ENCODE data around the gene PKD2. TPM values are rescaled to one million over a fixed set of nuclear protein-coding genes. Genes with fewer than 3 reads are reported as not detected.

The PKD2 gene
- polyA plus RNA-seq, 1 of the 3 experiments (the other 2 are of a cell fraction): 44.6 TPM

DNA sequence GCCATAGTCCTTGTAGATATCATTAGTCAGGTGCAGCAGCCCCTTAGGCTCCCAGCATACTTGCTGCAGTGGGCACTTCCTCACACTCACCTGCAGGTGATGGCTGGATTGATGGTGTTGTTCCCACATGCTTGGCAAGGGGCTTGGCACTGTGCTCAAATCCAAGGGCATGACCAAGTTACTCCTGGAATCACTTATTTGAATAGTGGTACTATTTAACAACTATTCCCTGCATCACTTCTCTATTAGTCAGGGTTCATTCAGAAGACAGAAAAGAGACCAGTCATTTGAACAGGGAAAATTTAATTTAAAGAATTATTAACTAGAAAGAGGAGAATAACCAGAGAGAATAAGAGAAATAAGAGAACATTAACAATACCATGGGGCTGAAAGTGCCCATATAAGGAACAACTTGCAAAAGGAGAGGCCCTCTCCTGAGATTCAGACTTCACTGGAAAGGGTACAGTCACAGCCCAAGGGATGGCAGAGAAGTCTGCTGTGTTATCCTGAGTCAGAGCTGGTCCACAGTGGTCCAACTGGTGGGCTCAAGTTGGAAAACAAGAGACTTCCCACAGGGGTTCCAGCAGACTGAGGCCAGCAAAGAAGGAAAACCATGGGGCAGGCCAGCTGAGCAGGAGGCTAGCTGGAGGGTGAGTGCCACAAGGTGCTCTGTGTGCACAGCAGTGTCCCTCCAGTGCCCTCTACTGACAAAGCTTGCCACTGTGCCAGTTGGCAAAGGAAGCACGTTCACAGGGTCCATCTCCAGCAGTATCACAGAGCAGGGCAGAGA lies 22.1 kb upstream of the PKD2 start:
- TF ChIP-seq RAD21 (IDR thresholded peaks at IDR 0.05; ENCODE audit: low read length) (peak; percentile 81), SMC3 (IDR thresholded peaks at IDR 0.05; ENCODE audit: low read depth, low read length) (peak; percentile 65), FOXM1 (IDR thresholded peaks at IDR 0.05; ENCODE audit: low read depth) (no peak)
- TF ChIP-seq, protein P1, sequence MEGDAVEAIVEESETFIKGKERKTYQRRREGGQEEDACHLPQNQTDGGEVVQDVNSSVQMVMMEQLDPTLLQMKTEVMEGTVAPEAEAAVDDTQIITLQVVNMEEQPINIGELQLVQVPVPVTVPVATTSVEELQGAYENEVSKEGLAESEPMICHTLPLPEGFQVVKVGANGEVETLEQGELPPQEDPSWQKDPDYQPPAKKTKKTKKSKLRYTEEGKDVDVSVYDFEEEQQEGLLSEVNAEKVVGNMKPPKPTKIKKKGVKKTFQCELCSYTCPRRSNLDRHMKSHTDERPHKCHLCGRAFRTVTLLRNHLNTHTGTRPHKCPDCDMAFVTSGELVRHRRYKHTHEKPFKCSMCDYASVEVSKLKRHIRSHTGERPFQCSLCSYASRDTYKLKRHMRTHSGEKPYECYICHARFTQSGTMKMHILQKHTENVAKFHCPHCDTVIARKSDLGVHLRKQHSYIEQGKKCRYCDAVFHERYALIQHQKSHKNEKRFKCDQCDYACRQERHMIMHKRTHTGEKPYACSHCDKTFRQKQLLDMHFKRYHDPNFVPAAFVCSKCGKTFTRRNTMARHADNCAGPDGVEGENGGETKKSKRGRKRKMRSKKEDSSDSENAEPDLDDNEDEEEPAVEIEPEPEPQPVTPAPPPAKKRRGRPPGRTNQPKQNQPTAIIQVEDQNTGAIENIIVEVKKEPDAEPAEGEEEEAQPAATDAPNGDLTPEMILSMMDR (IDR thresholded peaks at IDR 0.05): peak; percentile 64
- Histone ChIP-seq H3F3A (replicated peaks; ENCODE audit: insufficient read depth) (no peaks in the 10 kb centered on the region), H3K9me3 (no peaks in the 10 kb centered on the region), H3K27me3 (ENCODE audit: insufficient read depth) (no peaks in the 10 kb centered on the region), H3K4me2 (no peak overlapping the region), H3K36me3 (replicated peaks in 1 of 2; ENCODE audit: control insufficient read depth in 1 of 2, insufficient read depth in 2 of 2, low read length in 1 of 2) (no peaks in the 10 kb centered on the region), H3K4me1 (ENCODE audit: control insufficient read depth in 1 of 2, insufficient read depth in 2 of 2, low read depth in 1 of 2, low read length in 1 of 2) (no peaks in the 10 kb centered on the region), H3K27ac (ENCODE audit: low read depth in 2 of 2, low read length in 1 of 2) (no peak overlapping the region), H3K4me3 (ENCODE audit: low read depth in 2 of 2, low read length in 1 of 2) (no peak overlapping the region), H3K9me2 (no peaks in the 10 kb centered on the region), H4K20me1 (ENCODE audit: insufficient read depth) (no peaks in the 10 kb centered on the region), H3K9ac (no peak overlapping the region), H3K79me2 (ENCODE audit: insufficient read depth) (no peaks in the 10 kb centered on the region), H2AFZ (ENCODE audit: low read depth) (no peak overlapping the region)
- DNase-seq: peak; percentile 67
- ChIA-PET CTCF (interaction anchor here (0.6 to 4.3 kb wide), 33 partner anchors 10 to 974 kb away, joined by 3 to 73 read pairs (median 4); partner anchors contain the start of gene SPP1), POLR2A (no interaction called here)
- 13% methylated on average over 1 of the region's 1 CpG for WGBS (ENCODE audit: low lambda C conversion rate)

DNA sequence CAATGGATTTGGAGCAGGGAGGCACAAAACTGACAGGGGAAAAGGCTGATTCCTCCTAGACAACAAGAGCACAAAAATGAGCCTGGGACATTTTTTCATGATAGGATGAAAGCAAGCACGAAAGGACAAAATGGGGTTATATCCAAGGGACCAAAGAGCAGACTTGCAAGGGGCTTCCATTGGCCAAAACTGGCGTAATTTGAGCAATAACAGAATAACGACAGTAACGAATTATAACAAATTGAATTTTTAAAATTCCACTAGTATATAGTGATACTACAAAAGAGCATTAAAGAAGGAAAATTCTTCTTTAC lies 21.6 kb upstream of the PKD2 start:
- WGBS (ENCODE audit: low lambda C conversion rate): 56% methylated on average over 4 of the region's 4 CpGs
- Histone ChIP-seq H3K36me3 (replicated peaks in 1 of 2; ENCODE audit: control insufficient read depth in 1 of 2, insufficient read depth in 2 of 2, low read length in 1 of 2) (no peaks in the 10 kb centered on the region), H2AFZ (ENCODE audit: low read depth) (no peak overlapping the region), H3K9me2 (no peaks in the 10 kb centered on the region), H3K4me1 (ENCODE audit: control insufficient read depth in 1 of 2, insufficient read depth in 2 of 2, low read depth in 1 of 2, low read length in 1 of 2) (no peaks in the 10 kb centered on the region), H3K9ac (no peak overlapping the region), H3K27ac (ENCODE audit: low read depth in 2 of 2, low read length in 1 of 2) (no peak overlapping the region), H3K9me3 (no peaks in the 10 kb centered on the region), H3F3A (replicated peaks; ENCODE audit: insufficient read depth) (no peaks in the 10 kb centered on the region), H3K79me2 (ENCODE audit: insufficient read depth) (no peaks in the 10 kb centered on the region), H4K20me1 (ENCODE audit: insufficient read depth) (no peaks in the 10 kb centered on the region), H3K4me2 (no peak overlapping the region), H3K27me3 (ENCODE audit: insufficient read depth) (no peaks in the 10 kb centered on the region), H3K4me3 (ENCODE audit: low read depth in 2 of 2, low read length in 1 of 2) (no peak overlapping the region)
- DNase-seq: no peak
- CTCF ChIA-PET: interaction anchor here (0.7 to 4.3 kb wide), 28 partner anchors 10 to 470 kb away, joined by 3 to 73 read pairs (median 4); partner anchors contain the start of gene SPP1
- POLR2A ChIA-PET: interaction anchor here (0.6 kb wide), 1 partner anchor 440 kb away, joined by 3 read pairs; no protein-coding TSS in a partner anchor
- TF ChIP-seq, protein P2, sequence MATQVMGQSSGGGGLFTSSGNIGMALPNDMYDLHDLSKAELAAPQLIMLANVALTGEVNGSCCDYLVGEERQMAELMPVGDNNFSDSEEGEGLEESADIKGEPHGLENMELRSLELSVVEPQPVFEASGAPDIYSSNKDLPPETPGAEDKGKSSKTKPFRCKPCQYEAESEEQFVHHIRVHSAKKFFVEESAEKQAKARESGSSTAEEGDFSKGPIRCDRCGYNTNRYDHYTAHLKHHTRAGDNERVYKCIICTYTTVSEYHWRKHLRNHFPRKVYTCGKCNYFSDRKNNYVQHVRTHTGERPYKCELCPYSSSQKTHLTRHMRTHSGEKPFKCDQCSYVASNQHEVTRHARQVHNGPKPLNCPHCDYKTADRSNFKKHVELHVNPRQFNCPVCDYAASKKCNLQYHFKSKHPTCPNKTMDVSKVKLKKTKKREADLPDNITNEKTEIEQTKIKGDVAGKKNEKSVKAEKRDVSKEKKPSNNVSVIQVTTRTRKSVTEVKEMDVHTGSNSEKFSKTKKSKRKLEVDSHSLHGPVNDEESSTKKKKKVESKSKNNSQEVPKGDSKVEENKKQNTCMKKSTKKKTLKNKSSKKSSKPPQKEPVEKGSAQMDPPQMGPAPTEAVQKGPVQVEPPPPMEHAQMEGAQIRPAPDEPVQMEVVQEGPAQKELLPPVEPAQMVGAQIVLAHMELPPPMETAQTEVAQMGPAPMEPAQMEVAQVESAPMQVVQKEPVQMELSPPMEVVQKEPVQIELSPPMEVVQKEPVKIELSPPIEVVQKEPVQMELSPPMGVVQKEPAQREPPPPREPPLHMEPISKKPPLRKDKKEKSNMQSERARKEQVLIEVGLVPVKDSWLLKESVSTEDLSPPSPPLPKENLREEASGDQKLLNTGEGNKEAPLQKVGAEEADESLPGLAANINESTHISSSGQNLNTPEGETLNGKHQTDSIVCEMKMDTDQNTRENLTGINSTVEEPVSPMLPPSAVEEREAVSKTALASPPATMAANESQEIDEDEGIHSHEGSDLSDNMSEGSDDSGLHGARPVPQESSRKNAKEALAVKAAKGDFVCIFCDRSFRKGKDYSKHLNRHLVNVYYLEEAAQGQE (IDR thresholded peaks at IDR 0.05; ENCODE audit: low read depth, low read length): no peak
- TF ChIP-seq, protein P1 (IDR thresholded peaks at IDR 0.05): peak; percentile 11; the same call in 1 of the 2 replicates

All from SK-N-SH (cell line).